Hematopoietic multipotent progenitor cell (in vitro differentiated cells): ENCODE results near the gene SASS6. TPM values are rescaled to one million over a fixed set of nuclear protein-coding genes. Genes with fewer than 3 reads are reported as not detected.
"Not testable (repeated sequence)": the region's sequence is repeated elsewhere in the genome, so short reads cannot be mapped to it uniquely, and the experiment has no call there.

Experiments used
- DNase-seq, 3 donors: peaks; one replicate each; pipeline ENCODE4 v3.0.0-alpha.2; 2011 to 2015; ENCODE audit warnings: low read depth in 2 of 3, low spot score in 2 of 3
- small RNA-seq: library from RNA; depleted of rRNA; stranded (forward); fragments of <200 nt; gene quantifications from one replicate; pipeline ENCODE3, GENCODE V24; 2012
- total RNA-seq: library from RNA; depleted of rRNA; stranded (reverse); fragments of >200 nt; gene quantifications from one replicate; pipeline ENCODE4 v1.2.3, GENCODE V29; 2012

SASS6 gene
- total RNA-seq, 1 donor = 1.3 TPM

DNA sequence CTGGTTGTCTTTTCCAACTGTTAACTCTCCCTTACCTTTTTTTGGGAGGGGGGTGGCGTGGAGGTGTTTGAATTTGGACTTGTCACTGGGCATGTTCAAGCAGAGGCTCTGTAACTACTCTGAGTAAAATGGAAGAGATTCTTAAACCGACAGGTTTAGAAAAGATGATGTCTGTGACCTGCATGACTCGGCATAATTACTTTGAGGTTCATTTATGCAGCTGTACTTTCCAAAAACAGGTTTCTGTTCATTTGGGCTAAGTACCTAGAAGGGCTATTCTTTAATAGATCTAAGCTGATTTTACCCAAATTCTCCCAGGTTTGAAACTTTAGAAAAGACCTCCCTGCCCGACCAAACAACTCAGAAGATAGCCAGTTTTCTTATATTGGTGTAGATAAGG is 82.6 kb downstream of the SASS6 start:
- DNase-seq = peak in 1 of 3 donors; percentile 53

DNA sequence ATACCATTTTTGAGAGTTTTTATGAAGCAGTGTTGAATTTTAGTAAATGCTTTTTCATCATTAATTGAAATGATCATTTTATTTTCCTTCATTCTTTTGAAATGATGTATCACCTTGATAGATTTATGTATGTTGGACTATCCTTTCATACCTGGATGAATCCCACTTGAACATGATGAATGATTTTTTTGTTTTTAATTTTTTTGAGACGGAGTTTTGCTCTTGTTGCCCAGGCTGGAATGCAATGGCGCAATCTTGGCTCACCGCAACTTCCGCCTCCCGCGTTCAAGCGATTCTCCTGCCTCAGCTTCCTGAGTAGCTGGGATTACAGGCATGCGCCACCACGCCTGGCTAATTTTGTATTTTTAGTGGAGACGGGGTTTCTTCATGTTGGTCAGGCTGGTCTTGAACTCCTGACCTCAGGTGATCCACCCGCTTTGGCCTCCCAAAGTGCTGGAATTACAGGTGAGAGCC is 85.5 kb downstream of the SASS6 start:
- not testable (repeated sequence) for DNase-seq

DNA sequence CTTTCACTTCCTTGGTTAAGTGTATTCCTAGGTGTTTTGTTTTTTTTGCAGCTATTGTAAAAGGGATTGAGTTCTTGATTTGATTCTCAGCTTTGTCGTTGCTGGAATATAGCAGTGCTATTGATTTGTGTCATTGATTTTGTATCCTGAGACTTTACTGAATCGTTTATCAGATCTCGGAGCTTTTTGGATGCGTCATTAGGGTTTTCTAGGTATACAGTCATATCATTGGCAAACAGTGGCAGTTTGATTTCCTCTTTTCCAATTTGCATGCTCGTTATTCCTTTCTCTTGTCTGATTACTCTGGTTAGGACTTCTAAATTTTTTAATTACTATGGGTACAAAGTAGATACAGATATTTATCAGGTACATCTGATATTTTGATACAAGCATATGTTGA is 87.5 kb downstream of the SASS6 start:
- DNase-seq = no peak

DNA sequence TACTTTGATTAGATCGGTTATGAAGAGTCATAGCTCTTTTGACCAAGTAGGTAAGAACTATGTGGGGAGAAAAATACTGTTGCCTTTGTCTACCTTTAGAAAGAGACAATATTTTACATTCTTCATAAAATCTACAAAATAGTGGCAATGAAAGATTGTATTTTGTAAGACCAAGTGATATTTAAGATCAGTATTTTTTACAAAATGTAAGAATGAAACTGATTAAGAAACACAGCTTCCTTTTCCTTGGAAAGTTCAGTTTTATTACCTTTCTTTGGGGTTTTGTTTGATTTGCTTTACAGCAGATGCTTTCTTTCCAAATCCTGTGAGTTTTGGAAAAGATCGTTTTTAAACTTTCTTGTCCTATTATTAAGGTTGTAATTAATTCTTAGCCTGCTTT is 93.1 kb downstream of the SASS6 start:
- no peak for DNase-seq

DNA sequence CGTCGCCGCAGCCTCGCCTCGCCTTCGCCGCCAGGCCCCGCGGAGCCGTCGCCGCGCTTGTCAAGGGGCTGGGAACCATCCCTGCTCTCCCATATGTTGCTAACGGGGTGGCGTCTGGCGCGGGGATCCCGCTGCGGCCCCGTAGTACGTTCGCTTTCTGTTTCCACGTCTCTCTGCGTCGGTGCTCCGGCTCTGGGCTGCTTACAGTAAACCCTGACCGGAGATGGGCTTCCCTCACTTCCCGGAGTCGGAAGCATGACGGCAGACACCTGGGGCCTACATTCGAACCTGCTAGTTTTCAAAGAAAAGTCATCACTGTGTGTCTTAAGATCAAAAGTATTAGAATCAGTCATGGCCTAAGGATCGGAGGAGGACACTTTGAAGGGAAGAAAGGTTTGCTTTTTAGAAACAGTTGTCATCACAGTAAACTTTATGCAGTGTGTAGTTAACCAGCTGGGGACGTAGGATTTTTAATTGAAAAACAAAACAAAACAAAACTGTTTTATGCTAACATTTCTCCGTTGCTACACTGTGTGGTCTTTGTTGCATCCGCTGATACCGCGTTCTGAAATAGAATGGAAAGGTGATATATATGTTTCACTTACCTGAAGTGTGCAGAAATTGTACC is 94.0 kb downstream of the SASS6 start:
- DNase-seq = peak; percentile 57 to 67 (median 62)

DNA sequence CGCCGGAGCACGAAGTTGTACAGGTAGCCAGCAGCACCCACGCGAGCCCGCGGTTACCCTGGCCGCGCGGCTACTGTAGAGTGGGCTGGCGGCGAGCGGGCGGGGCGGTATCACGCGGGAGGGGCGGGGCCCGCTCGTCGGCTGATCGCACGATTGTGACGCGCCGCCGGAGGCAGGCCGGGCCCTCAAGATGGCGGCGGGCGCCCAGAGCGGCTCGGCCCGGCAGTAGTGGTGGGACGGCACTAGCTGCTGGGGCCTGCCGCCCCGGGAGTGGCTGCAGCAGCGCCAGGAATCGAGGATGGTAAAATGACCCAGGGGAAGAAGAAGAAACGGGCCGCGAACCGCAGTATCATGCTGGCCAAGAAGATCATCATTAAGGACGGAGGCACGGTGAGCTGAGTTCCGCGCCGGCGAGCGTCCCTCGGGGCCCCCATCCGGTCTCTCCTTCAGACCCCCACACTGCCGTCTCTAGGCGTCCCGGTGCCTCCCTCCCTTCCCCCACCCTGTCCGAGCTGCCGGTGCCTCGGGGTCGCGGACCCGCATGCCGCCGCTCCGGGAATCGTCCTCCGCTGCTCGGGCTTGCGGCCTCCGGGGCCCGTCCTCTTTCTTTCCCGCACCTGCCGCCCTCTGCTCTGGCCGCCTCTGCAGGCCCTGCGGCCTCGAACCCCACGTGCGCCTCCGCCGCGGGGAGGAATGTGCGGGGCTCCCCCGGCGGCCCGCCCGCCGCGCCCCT is 94.6 kb downstream of the SASS6 start:
- peak; percentile 77 to 88 (median 86) for DNase-seq

DNA sequence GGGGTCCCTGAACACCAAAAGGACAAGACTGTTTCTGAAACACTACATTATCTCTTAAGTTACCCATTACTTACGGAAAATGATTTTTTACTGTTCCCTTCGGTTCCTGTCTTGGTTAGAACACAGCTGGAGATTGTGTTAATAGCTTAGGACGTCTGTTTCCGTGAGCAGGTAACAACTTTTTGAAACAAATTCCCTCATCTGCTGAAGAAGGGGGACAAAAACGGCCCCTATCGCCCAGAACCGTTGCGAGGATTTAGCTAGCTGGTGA is 95.1 kb downstream of the SASS6 start:
- no peak for DNase-seq

DNA sequence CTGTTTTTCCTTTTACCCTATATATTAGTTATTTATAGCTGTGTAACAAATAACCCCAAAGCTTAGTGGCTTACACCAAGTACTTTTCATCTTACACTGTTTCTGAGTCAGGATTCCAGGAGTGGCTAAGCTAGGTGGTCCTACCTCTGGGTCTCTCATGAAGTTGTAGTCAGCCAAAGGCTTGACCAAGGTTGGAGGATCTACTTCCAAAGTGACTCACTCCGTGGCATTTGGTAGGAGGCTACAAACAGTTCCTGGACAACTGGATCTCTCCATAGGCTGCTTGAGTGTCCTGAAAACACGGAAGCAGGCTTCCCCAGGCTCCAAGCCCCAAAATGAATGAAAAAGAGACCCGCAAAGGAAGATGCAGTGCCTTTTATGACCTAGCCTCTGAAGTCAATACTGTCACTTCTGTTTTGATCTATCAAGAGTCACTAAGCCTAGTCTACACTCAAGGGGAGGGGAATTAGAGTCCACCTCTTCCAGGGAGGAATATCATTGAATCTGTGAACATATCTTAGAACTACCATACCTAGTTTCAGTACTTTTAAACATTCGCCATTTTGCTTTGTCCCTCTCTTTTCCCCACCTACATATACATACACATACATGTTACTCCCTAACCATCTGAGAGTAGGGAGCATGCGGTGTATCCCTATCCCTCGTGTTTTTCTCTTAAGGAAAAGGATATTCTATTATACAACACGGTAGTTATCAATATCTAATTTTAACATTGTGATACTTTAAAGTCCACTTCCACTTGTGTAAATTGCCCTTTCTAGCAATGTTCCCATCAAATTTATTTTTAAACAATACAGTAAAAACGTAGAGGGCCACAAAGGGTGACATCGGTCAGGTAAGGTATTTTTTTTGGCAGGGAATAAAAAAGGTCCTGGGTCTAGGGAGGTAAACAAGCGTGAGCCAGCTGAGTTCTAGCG is 95.7 kb downstream of the SASS6 start:
- peak in 1 of 3 donors; percentile 10 for DNase-seq

DNA sequence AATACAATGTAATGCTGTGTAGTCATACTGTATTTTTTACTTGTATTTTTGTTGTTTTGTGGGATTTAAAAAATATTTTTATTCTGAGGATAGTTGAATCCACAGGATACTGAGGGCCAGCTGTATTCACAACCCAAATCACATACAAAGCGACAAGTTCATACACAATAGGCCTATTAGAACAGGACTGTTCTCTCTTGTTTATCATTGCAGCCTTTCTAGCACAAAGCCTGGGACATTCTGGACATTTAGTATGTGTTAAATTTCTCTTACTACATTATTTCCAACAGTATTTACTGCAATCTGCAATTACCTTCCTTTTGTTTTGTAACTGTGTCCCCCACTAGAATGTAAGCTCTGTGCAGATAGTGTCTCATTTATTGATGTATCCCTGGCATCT is 97.5 kb downstream of the SASS6 start:
- no peak for DNase-seq

DNA sequence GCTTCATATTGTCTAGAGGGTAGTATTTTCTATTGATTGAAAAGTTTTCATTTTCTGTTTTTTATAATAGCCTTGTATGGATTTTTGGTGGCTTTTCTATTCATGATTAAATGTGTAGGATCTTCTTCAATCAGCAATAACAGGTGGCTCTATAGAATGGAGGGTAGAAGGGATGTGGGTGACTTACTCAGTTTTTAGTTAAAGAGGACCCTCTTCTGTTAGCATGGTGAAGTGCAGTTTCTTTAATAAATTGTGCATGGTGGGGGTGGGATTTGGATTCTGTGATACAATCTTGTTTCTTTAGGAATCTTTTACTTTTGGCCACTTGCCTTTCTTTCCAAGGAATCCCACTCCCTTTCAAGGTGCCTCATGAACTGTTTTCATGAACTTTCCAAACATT is 98.3 kb downstream of the SASS6 start:
- DNase-seq = peak in 2 of 3 donors; percentile 37 to 69

Small RNAs within 50 kb of the gene (small RNA-seq; reads per million reads assigned to genes)
- gene AC093019.1 = not detected

Other genes with a start within 250 kb of the SASS6 start
- 16.2 TPM for gene SLC35A3, start 162.9 kb downstream of the SASS6 start, total RNA-seq
- gene TRMT13, start 233 bp upstream of the SASS6 start, total RNA-seq = 3.8 TPM
- gene LRRC39, start 45.3 kb upstream of the SASS6 start, total RNA-seq = 0.27 TPM
- gene DBT, start 116.9 kb upstream of the SASS6 start, total RNA-seq = 2.2 TPM
- 13.5 TPM for gene RTCA, start 133.3 kb upstream of the SASS6 start, total RNA-seq
- 39.6 TPM for gene CDC14A, start 219.6 kb upstream of the SASS6 start, total RNA-seq